PFSK-1 (cell line): ENCODE measurements around the gene GALNT9.

Experiments used
- FOXP2 ChIP-seq: optimal IDR thresholded peaks from 2 replicates; pipeline ENCODE3; 2011; ENCODE audit warnings: borderline replicate concordance, control low read depth, inconsistent platforms; ENCODE audit not compliant: insufficient read depth; ENCODE audit errors: extremely low read length, extremely low read depth
- POLR2AphosphoS5 ChIP-seq: IDR thresholded peaks from 2 replicates; pipeline ENCODE4 v1.6.1; 2012; ENCODE audit warnings: low read depth, mild to moderate bottlenecking, control low read depth, low read length, moderate library complexity
- REST ChIP-seq, 2 experiments: IDR thresholded peaks; 2 replicates each; pipeline versions ENCODE4 v1.6.1 to v1.8.0; 2011 to 2012; ENCODE audit warnings: low read depth in 2 of 2, low read length in 2 of 2, control low read depth in 1 of 2, inconsistent platforms in 1 of 2, mild to moderate bottlenecking in 1 of 2, moderate library complexity in 1 of 2; ENCODE audit not compliant: insufficient read depth in 1 of 2
- SIN3A ChIP-seq: IDR thresholded peaks from 2 replicates; pipeline ENCODE4 v1.6.1; 2012; ENCODE audit warnings: mild to moderate bottlenecking, low read length, moderate library complexity, borderline replicate concordance; ENCODE audit not compliant: insufficient read depth
- TAF1 ChIP-seq: IDR thresholded peaks from 2 replicates; pipeline ENCODE4 v1.6.1; 2012; ENCODE audit warnings: low read length, control low read depth, borderline replicate concordance; ENCODE audit not compliant: insufficient read depth

Gene GALNT9

GRCh38 chr12:132255642-132256041, 73.7 kb downstream of the GALNT9 start:
- TF ChIP-seq FOXP2 = no peak
- TF ChIP-seq SIN3A = no peak
- no peak for TF ChIP-seq TAF1
- no peak for TF ChIP-seq REST (IDR thresholded peaks at IDR 0.05; ENCODE audit: insufficient read depth in 1 of 2, low read depth in 2 of 2, low read length in 2 of 2)
- TF ChIP-seq POLR2AphosphoS5 = no peak

- TF ChIP-seq REST (IDR thresholded peaks at IDR 0.05; ENCODE audit: insufficient read depth in 1 of 2, low read depth in 2 of 2, low read length in 2 of 2) = no peak
- TF ChIP-seq FOXP2 = no peak
- TF ChIP-seq POLR2AphosphoS5 = no peak
- TF ChIP-seq TAF1 = no peak
- TF ChIP-seq SIN3A = no peak
Observed at GRCh38 chr12:132253698-132254480, 75.5 kb downstream of the GALNT9 start.

GRCh38 chr12:132251741-132252490, 77.5 kb downstream of the GALNT9 start:
- TF ChIP-seq FOXP2 = no peak
- no peak for TF ChIP-seq SIN3A
- TF ChIP-seq POLR2AphosphoS5 = no peak
- no peak for TF ChIP-seq TAF1
- TF ChIP-seq REST (IDR thresholded peaks at IDR 0.05; ENCODE audit: insufficient read depth in 1 of 2, low read depth in 2 of 2, low read length in 2 of 2) = no peak

GRCh38 chr12:132251310-132251709, 78.1 kb downstream of the GALNT9 start:
- TF ChIP-seq SIN3A (no peak), FOXP2 (no peak), POLR2AphosphoS5 (no peak), REST (IDR thresholded peaks at IDR 0.05; ENCODE audit: insufficient read depth in 1 of 2, low read depth in 2 of 2, low read length in 2 of 2) (no peak), TAF1 (no peak)
